Thymus (tissue), 11 donors: Measurements from ENCODE around the gene ACAP1. TPM values are rescaled to one million over a fixed set of nuclear protein-coding genes. Genes with fewer than 3 reads are reported as not detected.

Source experiments
- DNase-seq, 9 donors: peaks; one replicate each; pipeline ENCODE4 v3.0.0-alpha.2; 2013; ENCODE audit warnings: low spot score in 9 of 9, low read depth in 6 of 9, missing footprints in 1 of 9
- H3K27ac ChIP-seq, 2 donors: one replicate each; pipeline ENCODE4 v1.5.1; 2013; ENCODE audit warnings: control low read depth in 1 of 2, low read depth in 1 of 2, low read length in 1 of 2, mild to moderate bottlenecking in 1 of 2, moderate library complexity in 1 of 2
- H3K27me3 ChIP-seq, 2 donors: one replicate each; pipeline ENCODE4 v1.5.1; 2013; ENCODE audit warnings: low read length in 1 of 2; ENCODE audit not compliant: control insufficient read depth in 2 of 2, insufficient read depth in 1 of 2
- H3K36me3 ChIP-seq, 2 donors: one replicate each; pipeline ENCODE4 v1.5.1; 2013; ENCODE audit warnings: low read length in 1 of 2, mild to moderate bottlenecking in 1 of 2, moderate library complexity in 1 of 2; ENCODE audit not compliant: control insufficient read depth in 2 of 2, insufficient read depth in 2 of 2
- H3K4me1 ChIP-seq, 2 donors: one replicate each; pipeline ENCODE4 v1.5.1; 2013; ENCODE audit warnings: low read length in 2 of 2; ENCODE audit not compliant: control insufficient read depth in 2 of 2, insufficient read depth in 2 of 2
- H3K4me3 ChIP-seq, 2 donors: one replicate each; pipeline ENCODE4 v1.5.1; 2013; ENCODE audit warnings: low read length in 2 of 2, control low read depth in 1 of 2, mild to moderate bottlenecking in 1 of 2
- H3K9me3 ChIP-seq, 2 donors: one replicate each; pipeline ENCODE4 v1.5.1; 2013; ENCODE audit warnings: low read length in 1 of 2, mild to moderate bottlenecking in 1 of 2; ENCODE audit not compliant: control insufficient read depth in 2 of 2, insufficient read depth in 1 of 2
- WGBS: extraction: QIAGEN DNeasy Blood & Tissue Kit; methylation state at CpG from one replicate; pipeline ENCODE4 v1.1.7; 2013; 5-methylcytosine and 5-hydroxymethylcytosine counted together
- polyA plus RNA-seq: library from polyadenylated mRNA; stranded (reverse); fragments of 200-250 nt; gene quantifications from one replicate; pipeline ENCODE4 v1.2.3, GENCODE V29; 2013
- total RNA-seq: library from RNA; stranded (reverse); fragments of 120-200 nt; gene quantifications from one replicate; pipeline ENCODE4 v1.2.4, GENCODE V29; 2013
- donor health status: healthy.

Gene ACAP1
- total and polyA plus RNA-seq, 2 donors, result 167 to 364 TPM

DNA sequence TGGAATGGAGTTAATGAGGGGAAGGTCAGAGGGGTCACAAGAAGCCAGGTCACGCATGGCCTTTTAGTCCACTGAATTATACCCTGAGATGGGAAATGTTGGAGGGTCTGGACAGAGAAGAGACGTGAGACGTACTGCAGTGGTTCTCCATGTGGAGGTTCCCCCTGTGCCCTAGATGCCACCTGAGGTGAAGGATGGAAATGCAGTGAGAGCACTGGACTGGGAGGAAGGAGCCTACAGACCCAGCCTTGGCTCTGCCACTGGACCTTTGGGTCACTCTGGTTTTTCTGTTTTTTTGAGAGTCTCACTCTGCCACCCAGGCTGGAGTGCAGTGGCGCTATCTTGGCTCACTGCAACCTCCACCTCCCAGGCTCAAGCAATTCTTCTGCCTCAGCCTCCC, 59.8 kb downstream of the ACAP1 start:
- no peak for DNase-seq
- 95% methylated on average over 4 of the region's 4 CpGs for WGBS
- no peak overlapping the region for H3K4me3 ChIP-seq
- H3K9me3 ChIP-seq, result peaks cover 0 to 2% of the 10 kb centered on the region in 2 donors
- H3K27ac ChIP-seq, result no peak overlapping the region
- no peaks in the 10 kb centered on the region for H3K36me3 ChIP-seq
- H3K27me3 ChIP-seq, result peaks cover 0 to 8% of the 10 kb centered on the region in 2 donors
- peaks cover 9 to 16% of the 10 kb centered on the region in 2 donors for H3K4me1 ChIP-seq

DNA sequence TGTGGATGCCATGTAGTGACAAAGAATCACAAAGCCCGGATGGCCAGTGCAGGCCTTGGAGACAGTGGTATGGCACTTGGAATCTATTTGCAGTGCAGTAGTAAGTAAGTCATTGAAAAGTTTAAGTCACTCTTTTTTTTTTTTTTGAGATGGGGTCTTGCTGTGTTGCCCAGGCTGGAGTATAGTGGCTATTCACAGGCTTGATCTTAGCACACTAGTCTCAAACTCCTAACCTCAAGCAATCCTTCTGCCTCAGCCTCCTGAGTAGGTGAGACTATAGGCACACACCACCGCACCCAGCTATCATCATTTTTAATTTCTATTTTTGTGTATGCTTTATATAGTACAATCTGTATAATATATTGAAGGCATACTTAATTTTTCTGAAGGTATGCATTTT, 62.3 kb downstream of the ACAP1 start:
- H3K36me3 ChIP-seq, result no peaks in the 10 kb centered on the region
- peaks cover 0 to 2% of the 10 kb centered on the region in 2 donors for H3K9me3 ChIP-seq
- H3K4me1 ChIP-seq, result peaks cover 16 to 21% of the 10 kb centered on the region in 2 donors
- no peak for DNase-seq
- H3K4me3 ChIP-seq, result no peak overlapping the region
- 98% methylated on average over 2 of the region's 2 CpGs for WGBS
- no peak overlapping the region for H3K27ac ChIP-seq
- H3K27me3 ChIP-seq, result peaks cover 0 to 8% of the 10 kb centered on the region in 2 donors

Other genes starting within 250 kb of the ACAP1 start
Only the 30 nearest of the 35 such genes appear.
- gene ASGR1, start 157.2 kb upstream of the ACAP1 start, total RNA-seq, result 0.90 TPM
- 3.3 TPM for gene ASGR1, start 157.2 kb upstream of the ACAP1 start, polyA plus RNA-seq
- gene DLG4, start 116.7 kb upstream of the ACAP1 start, total RNA-seq, result 8.5 TPM
- 15.1 TPM for gene DLG4, start 116.7 kb upstream of the ACAP1 start, polyA plus RNA-seq
- gene ACADVL, start 116.6 kb upstream of the ACAP1 start, total RNA-seq, result 221 TPM
- 990 TPM for gene ACADVL, start 116.6 kb upstream of the ACAP1 start, polyA plus RNA-seq
- gene DVL2, start 102.0 kb upstream of the ACAP1 start, total RNA-seq, result 21.8 TPM
- gene DVL2, start 102.0 kb upstream of the ACAP1 start, polyA plus RNA-seq, result 26.6 TPM
- gene PHF23, start 97.1 kb upstream of the ACAP1 start, total RNA-seq, result 51.6 TPM
- 47.5 TPM for gene PHF23, start 97.1 kb upstream of the ACAP1 start, polyA plus RNA-seq
- 245 TPM for gene GABARAP, start 94.1 kb upstream of the ACAP1 start, total RNA-seq
- 846 TPM for gene GABARAP, start 94.1 kb upstream of the ACAP1 start, polyA plus RNA-seq
- 19.5 TPM for gene CTDNEP1, start 84.8 kb upstream of the ACAP1 start, total RNA-seq
- gene CTDNEP1, start 84.8 kb upstream of the ACAP1 start, polyA plus RNA-seq, result 79.7 TPM
- gene ELP5, start 84.3 kb upstream of the ACAP1 start, total RNA-seq, result 50.7 TPM
- gene ELP5, start 84.3 kb upstream of the ACAP1 start, polyA plus RNA-seq, result 35.9 TPM
- 6.3 TPM for gene CLDN7, start 74.1 kb upstream of the ACAP1 start, total RNA-seq
- 34.9 TPM for gene CLDN7, start 74.1 kb upstream of the ACAP1 start, polyA plus RNA-seq
- 0.19 TPM for gene SLC2A4, start 54.8 kb upstream of the ACAP1 start, total RNA-seq
- gene SLC2A4, start 54.8 kb upstream of the ACAP1 start, polyA plus RNA-seq, result 1.2 TPM
- gene YBX2, start 41.9 kb upstream of the ACAP1 start, total RNA-seq, result 0.66 TPM
- gene YBX2, start 41.9 kb upstream of the ACAP1 start, polyA plus RNA-seq, result 0.48 TPM
- 305 TPM for gene EIF5A, start 28.9 kb upstream of the ACAP1 start, total RNA-seq
- gene EIF5A, start 28.9 kb upstream of the ACAP1 start, polyA plus RNA-seq, result 324 TPM
- gene GPS2, start 21.2 kb upstream of the ACAP1 start, total RNA-seq, result 49.2 TPM
- gene GPS2, start 21.2 kb upstream of the ACAP1 start, polyA plus RNA-seq, result 71.3 TPM
- 12.3 TPM for gene NEURL4, start 7.2 kb upstream of the ACAP1 start, total RNA-seq
- 39.6 TPM for gene NEURL4, start 7.2 kb upstream of the ACAP1 start, polyA plus RNA-seq
- gene KCTD11, start 15.6 kb downstream of the ACAP1 start, total RNA-seq, result 3.0 TPM
- gene KCTD11, start 15.6 kb downstream of the ACAP1 start, polyA plus RNA-seq, result 9.9 TPM
- not detected for gene TMEM95, start 18.6 kb downstream of the ACAP1 start, total RNA-seq
- 0.05 TPM for gene TMEM95, start 18.6 kb downstream of the ACAP1 start, polyA plus RNA-seq
- gene TNK1, start 44.6 kb downstream of the ACAP1 start, total RNA-seq, result 1.8 TPM
- 7.2 TPM for gene TNK1, start 44.6 kb downstream of the ACAP1 start, polyA plus RNA-seq
- 9.3 TPM for gene PLSCR3, start 58.0 kb downstream of the ACAP1 start, total RNA-seq
- 32.7 TPM for gene PLSCR3, start 58.0 kb downstream of the ACAP1 start, polyA plus RNA-seq
- 109 TPM for gene TMEM256, start 67.6 kb downstream of the ACAP1 start, total RNA-seq
- gene TMEM256, start 67.6 kb downstream of the ACAP1 start, polyA plus RNA-seq, result 152 TPM
- gene NLGN2, start 71.3 kb downstream of the ACAP1 start, total RNA-seq, result 0.38 TPM
- 5.6 TPM for gene NLGN2, start 71.3 kb downstream of the ACAP1 start, polyA plus RNA-seq
- not detected for gene SPEM1, start 83.8 kb downstream of the ACAP1 start, total RNA-seq
- not detected for gene SPEM1, start 83.8 kb downstream of the ACAP1 start, polyA plus RNA-seq
- gene SPEM2, start 89.1 kb downstream of the ACAP1 start, total RNA-seq, result not detected
- gene SPEM2, start 89.1 kb downstream of the ACAP1 start, polyA plus RNA-seq, result 0.02 TPM
- not detected for gene SPEM3, start 92.3 kb downstream of the ACAP1 start, total RNA-seq
- gene SPEM3, start 92.3 kb downstream of the ACAP1 start, polyA plus RNA-seq, result not detected
- gene TMEM102, start 98.9 kb downstream of the ACAP1 start, total RNA-seq, result 6.8 TPM
- gene TMEM102, start 98.9 kb downstream of the ACAP1 start, polyA plus RNA-seq, result 5.1 TPM
- 5.8 TPM for gene FGF11, start 103.0 kb downstream of the ACAP1 start, total RNA-seq
- 5.5 TPM for gene FGF11, start 103.0 kb downstream of the ACAP1 start, polyA plus RNA-seq
- 12.9 TPM for gene CHRNB1, start 108.5 kb downstream of the ACAP1 start, total RNA-seq
- 18.5 TPM for gene CHRNB1, start 108.5 kb downstream of the ACAP1 start, polyA plus RNA-seq
- 10.9 TPM for gene ZBTB4, start 143.1 kb downstream of the ACAP1 start, total RNA-seq
- gene ZBTB4, start 143.1 kb downstream of the ACAP1 start, polyA plus RNA-seq, result 29.5 TPM
- not detected for gene SLC35G6, start 144.9 kb downstream of the ACAP1 start, total RNA-seq
- gene SLC35G6, start 144.9 kb downstream of the ACAP1 start, polyA plus RNA-seq, result 0.09 TPM
- 23.5 TPM for gene POLR2A, start 147.8 kb downstream of the ACAP1 start, total RNA-seq
- 33.5 TPM for gene POLR2A, start 147.8 kb downstream of the ACAP1 start, polyA plus RNA-seq
- 4.2 TPM for gene TNFSF12, start 212.5 kb downstream of the ACAP1 start, total RNA-seq
- gene TNFSF12, start 212.5 kb downstream of the ACAP1 start, polyA plus RNA-seq, result 21.3 TPM